A549 (cell line): Measurements from ENCODE around the gene SLC6A6. TPM values are rescaled to one million over a fixed set of nuclear protein-coding genes. Genes with fewer than 3 reads are reported as not detected.

ENCODE experiments used
- ATAC-seq, 2 experiments: fragments of 200-7000 bp in 1 of 2; fragments of >200 bp in 1 of 2; cut with Nextera tagmentation in 1 of 2; cut with Tn5 transposase in 1 of 2; 3 replicates each; pipeline versions ENCODE4 v1.8.0 to v1.9.1; 2018 to 2020; ENCODE audit warnings: mild to moderate bottlenecking in 1 of 2, moderate library complexity in 1 of 2
- CTCF ChIA-PET: fragments of 300-600 bp; sonication (Branson Sonifier 250); formaldehyde crosslinking; extraction: SDS; loops from one replicate; lab custom pipeline; 2021; ENCODE audit warnings: antibody characterized with exemption, inconsistent platforms; lab: Yijun Ruan, JAX
- POLR2A ChIA-PET: fragments of 350-600 bp; formaldehyde crosslinking; extraction: SDS; loops from one replicate; lab custom pipeline; 2021; ENCODE audit warnings: antibody characterized with exemption, inconsistent platforms; lab: Yijun Ruan, JAX
- DNase-seq, 2 experiments: peaks; one replicate each; pipeline versions ENCODE4 v3.0.0 to v3.0.0-alpha.2; 2011 to 2016; ENCODE audit warnings: low read depth in 1 of 2, low spot score in 1 of 2
- FAIRE-seq: peaks from 2 replicates; lab custom pipeline; 2011; peaks lifted over from hg19 to GRCh38; lab: Jason Lieb, UNC
- H3K27ac ChIP-seq, 2 experiments: fragments of >200 bp; sonication (Bioruptor Twin); formaldehyde crosslinking; 3 replicates each; pipeline ENCODE4 v1.5.1; 2016 to 2017
- H3K4me1 ChIP-seq: fragments of >200 bp; sonication (Bioruptor Twin); formaldehyde crosslinking; 3 replicates; pipeline ENCODE4 v1.6.1; 2016
- H3K4me2 ChIP-seq: fragments of >200 bp; sonication (Bioruptor Twin); formaldehyde crosslinking; 3 replicates; pipeline ENCODE4 v1.6.1; 2016
- H3K4me3 ChIP-seq: fragments of >200 bp; sonication (Bioruptor Twin); formaldehyde crosslinking; 3 replicates; pipeline ENCODE4 v1.5.1; 2016
- H3K9me3 ChIP-seq: fragments of >200 bp; sonication (Bioruptor Twin); formaldehyde crosslinking; 3 replicates; pipeline ENCODE4 v1.6.1; 2016
- CHD2 ChIP-seq: fragments of 150-350 bp; IDR thresholded peaks from 2 replicates; pipeline ENCODE4 v1.6.1; 2014; ENCODE audit warnings: low read length; ENCODE audit not compliant: partially characterized antibody
- ESRRA ChIP-seq: fragments of 150-350 bp; IDR thresholded peaks from 2 replicates; pipeline ENCODE4 v1.6.1; 2014; ENCODE audit warnings: mild to moderate bottlenecking, low read length, borderline replicate concordance
- FOSB ChIP-seq: fragments of 250-450 bp; sonication (Bioruptor Pico); IDR thresholded peaks from 2 replicates; pipeline ENCODE4 v1.5.0; 2020; ENCODE audit warnings: mild to moderate bottlenecking, moderate library complexity
- HEYL ChIP-seq: fragments of 250-450 bp; sonication (Bioruptor Pico); IDR thresholded peaks from 2 replicates; pipeline ENCODE4 v1.8.0; 2021; ENCODE audit warnings: mild to moderate bottlenecking, moderate library complexity
- HOXA7 ChIP-seq: fragments of 250-450 bp; sonication (Bioruptor Pico); IDR thresholded peaks from 2 replicates; pipeline ENCODE4 v1.5.0; 2020; ENCODE audit warnings: mild to moderate bottlenecking, moderate library complexity
- HOXB5 ChIP-seq: fragments of 250-450 bp; sonication (Bioruptor Pico); IDR thresholded peaks from 2 replicates; pipeline ENCODE4 v1.5.0; 2020; ENCODE audit warnings: mild to moderate bottlenecking, moderate library complexity
- NPAS2 ChIP-seq: fragments of 250-450 bp; sonication (Bioruptor Pico); IDR thresholded peaks from 2 replicates; pipeline ENCODE4 v1.8.0; 2022; ENCODE audit warnings: mild to moderate bottlenecking, moderate library complexity, borderline replicate concordance
- POLR2A ChIP-seq: IDR thresholded peaks from 2 replicates; pipeline ENCODE4 v1.6.1; 2012; ENCODE audit warnings: mild to moderate bottlenecking, low read length
- POLR2AphosphoS2 ChIP-seq: conservative IDR thresholded peaks from 2 replicates; pipeline ENCODE4 v1.6.1; 2012; ENCODE audit warnings: low read length, improper control_type of control experiment, inconsistent platforms
- RNF2 ChIP-seq: fragments of 200-600 bp; sonication (generic); IDR thresholded peaks from 2 replicates; pipeline ENCODE4 v1.6.1; 2016; ENCODE audit warnings: low read depth, mild to moderate bottlenecking, antibody characterized with exemption, moderate library complexity, borderline replicate concordance
- TP53 ChIP-seq: fragments of 250-450 bp; sonication (Bioruptor Pico); IDR thresholded peaks from 2 replicates; pipeline ENCODE4 v1.5.0; 2021; ENCODE audit warnings: mild to moderate bottlenecking, moderate library complexity
- ZC3H11A ChIP-seq: fragments of 450-650 bp; IDR thresholded peaks from 2 replicates; pipeline ENCODE4 v1.6.1; 2014; ENCODE audit warnings: antibody characterized with exemption, mild to moderate bottlenecking
- ZNF302 ChIP-seq: fragments of 250-450 bp; sonication (Bioruptor Pico); IDR thresholded peaks from 2 replicates; pipeline ENCODE4 v1.9.0; 2021; ENCODE audit warnings: inconsistent platforms, mild to moderate bottlenecking, moderate library complexity
- WGBS: methylation state at CpG from one replicate; pipeline ENCODE4 v1.1.6; 2017; ENCODE audit errors: missing lambda C conversion rate; 5-methylcytosine and 5-hydroxymethylcytosine counted together
- polyA plus RNA-seq, 4 experiments: library from polyadenylated mRNA; depleted of rRNA in 3 of 4; stranded (reverse); fragments of >200 nt; fragmentation: RNase III in 1 of 4; extraction: RNeasy Plus Mini Kit Qiagen cat#74134 plus additional on column Dnase treatment in 1 of 4; gene quantifications; 2 replicates in 3 of 4; 3 replicates in 1 of 4; pipeline ENCODE4 v1.2.3, GENCODE V29; 2011 to 2017
- TF ChIP-seq, protein P1 (sequence below): fragments of >200 bp; sonication (Bioruptor Twin); formaldehyde crosslinking; IDR thresholded peaks from 3 replicates; pipeline ENCODE4 v1.6.1; 2016
- TF ChIP-seq, protein P2 (sequence below): IDR thresholded peaks from 2 replicates; pipeline ENCODE4 v1.6.1; 2012; ENCODE audit warnings: low read depth, borderline replicate concordance
- TF ChIP-seq, protein P3 (sequence below): fragments of >200 bp; sonication (Bioruptor Twin); formaldehyde crosslinking; IDR thresholded peaks from 2 replicates; pipeline ENCODE4 v1.6.1; 2016
- TF ChIP-seq, protein P4 (sequence below): IDR thresholded peaks from 2 replicates; pipeline ENCODE4 v1.6.1; 2012
- TF ChIP-seq, protein P5 (sequence below): fragments of 150-350 bp; IDR thresholded peaks from 2 replicates; pipeline ENCODE4 v1.6.1; 2014; ENCODE audit warnings: low read depth, mild to moderate bottlenecking, low read length
- TF ChIP-seq, protein P6 (sequence below): fragments of 200-600 bp; sonication (generic); IDR thresholded peaks from 2 replicates; pipeline ENCODE4 v1.6.1; 2016; ENCODE audit warnings: antibody characterized with exemption, mild to moderate bottlenecking, moderate library complexity
- TF ChIP-seq, protein P7 (sequence below): fragments of >200 bp; sonication (Bioruptor Twin); formaldehyde crosslinking; IDR thresholded peaks from 3 replicates; pipeline ENCODE4 v1.5.1; 2016

The SLC6A6 gene
- polyA plus RNA-seq, 2 of the 4 experiments (the other 2 are of a cell fraction) = 73.3 to 73.8 TPM

DNA sequence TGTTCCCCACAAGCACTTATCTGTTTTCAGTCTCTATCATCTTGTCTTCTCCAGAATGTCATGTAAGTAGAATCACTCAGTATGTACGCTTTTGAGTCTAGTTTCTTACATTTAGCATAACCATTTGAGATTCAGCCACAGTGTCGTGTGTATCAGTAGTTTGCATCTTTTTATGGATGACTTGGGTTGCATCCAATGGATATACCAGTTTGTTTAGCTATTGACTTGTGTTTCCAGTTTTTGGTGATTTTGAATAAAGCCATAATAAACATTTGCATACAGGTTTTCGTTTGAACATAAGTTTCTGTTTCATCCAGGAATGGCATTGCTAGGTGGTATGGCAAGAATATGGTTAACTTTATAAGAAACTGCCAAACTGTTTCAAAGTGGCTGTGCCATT, 125.7 kb downstream of the SLC6A6 start:
- no peak for ATAC-seq
- CTCF ChIA-PET = interaction anchor here (1.6 to 4.8 kb wide), 5 partner anchors 15 to 324 kb away, joined by 4 to 28 read pairs (median 8); no protein-coding TSS in a partner anchor

DNA sequence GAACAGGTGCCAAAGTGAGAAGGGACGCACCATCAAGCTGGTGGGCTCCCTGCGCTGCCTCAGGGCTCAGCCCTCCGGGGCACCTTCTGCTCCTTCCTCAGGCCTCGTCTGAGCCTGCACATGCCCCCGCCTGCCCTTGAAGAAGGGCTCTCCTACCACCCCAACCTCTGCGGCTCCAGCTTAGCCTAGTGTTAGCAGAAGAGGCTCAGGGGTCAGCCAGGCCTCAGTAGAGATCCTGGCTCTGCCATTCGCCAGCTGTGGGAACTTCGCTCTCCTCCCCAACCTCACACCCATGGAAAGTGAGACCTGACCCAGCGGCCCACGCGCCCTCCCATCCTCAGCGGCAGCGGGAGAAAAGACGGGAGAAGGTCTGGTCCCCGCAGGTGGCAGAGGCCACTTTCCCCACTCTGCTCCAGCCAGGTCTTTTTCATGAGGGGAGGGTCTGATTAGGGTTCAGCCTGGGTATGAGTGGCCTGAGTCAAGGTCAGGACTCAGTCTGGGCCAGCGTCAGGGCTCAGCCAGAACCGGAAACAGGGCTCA, 129.5 kb downstream of the SLC6A6 start:
- CTCF ChIA-PET = interaction anchor here (1.5 to 5.6 kb wide), 4 partner anchors 9 to 389 kb away, joined by 3 to 49 read pairs (median 10); no protein-coding TSS in a partner anchor
- 80% methylated on average over 17 of the region's 17 CpGs for WGBS
- POLR2A ChIA-PET = no interaction called here
- no peak for TF ChIP-seq FOSB (CRISPR knock-in tag)
- TF ChIP-seq HEYL = no peak
- TF ChIP-seq, protein P1, sequence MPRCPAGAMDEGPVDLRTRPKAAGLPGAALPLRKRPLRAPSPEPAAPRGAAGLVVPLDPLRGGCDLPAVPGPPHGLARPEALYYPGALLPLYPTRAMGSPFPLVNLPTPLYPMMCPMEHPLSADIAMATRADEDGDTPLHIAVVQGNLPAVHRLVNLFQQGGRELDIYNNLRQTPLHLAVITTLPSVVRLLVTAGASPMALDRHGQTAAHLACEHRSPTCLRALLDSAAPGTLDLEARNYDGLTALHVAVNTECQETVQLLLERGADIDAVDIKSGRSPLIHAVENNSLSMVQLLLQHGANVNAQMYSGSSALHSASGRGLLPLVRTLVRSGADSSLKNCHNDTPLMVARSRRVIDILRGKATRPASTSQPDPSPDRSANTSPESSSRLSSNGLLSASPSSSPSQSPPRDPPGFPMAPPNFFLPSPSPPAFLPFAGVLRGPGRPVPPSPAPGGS = no peak
- TF ChIP-seq ZNF302 = no peak
- TF ChIP-seq, protein P2, sequence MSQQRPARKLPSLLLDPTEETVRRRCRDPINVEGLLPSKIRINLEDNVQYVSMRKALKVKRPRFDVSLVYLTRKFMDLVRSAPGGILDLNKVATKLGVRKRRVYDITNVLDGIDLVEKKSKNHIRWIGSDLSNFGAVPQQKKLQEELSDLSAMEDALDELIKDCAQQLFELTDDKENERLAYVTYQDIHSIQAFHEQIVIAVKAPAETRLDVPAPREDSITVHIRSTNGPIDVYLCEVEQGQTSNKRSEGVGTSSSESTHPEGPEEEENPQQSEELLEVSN = no peak
- no peak for TF ChIP-seq HOXB5 (CRISPR knock-in tag)
- TF ChIP-seq, protein P3, sequence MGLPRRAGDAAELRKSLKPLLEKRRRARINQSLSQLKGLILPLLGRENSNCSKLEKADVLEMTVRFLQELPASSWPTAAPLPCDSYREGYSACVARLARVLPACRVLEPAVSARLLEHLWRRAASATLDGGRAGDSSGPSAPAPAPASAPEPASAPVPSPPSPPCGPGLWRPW = no peak
- TF ChIP-seq, protein P4, sequence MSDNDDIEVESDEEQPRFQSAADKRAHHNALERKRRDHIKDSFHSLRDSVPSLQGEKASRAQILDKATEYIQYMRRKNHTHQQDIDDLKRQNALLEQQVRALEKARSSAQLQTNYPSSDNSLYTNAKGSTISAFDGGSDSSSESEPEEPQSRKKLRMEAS = no peak
- TF ChIP-seq ZC3H11A = no peak

More for the DNA sequence above, 125.7 kb downstream of the SLC6A6 start:
- TF ChIP-seq RNF2 (no peak), POLR2AphosphoS2 (no peak), TP53 (no peak), CHD2 (no peak), HEYL (no peak), POLR2A (no peak), HOXA7 (CRISPR knock-in tag) (no peak), FOSB (CRISPR knock-in tag) (no peak), NPAS2 (CRISPR knock-in tag) (no peak), ESRRA (no peak)
- TF ChIP-seq, protein P5, sequence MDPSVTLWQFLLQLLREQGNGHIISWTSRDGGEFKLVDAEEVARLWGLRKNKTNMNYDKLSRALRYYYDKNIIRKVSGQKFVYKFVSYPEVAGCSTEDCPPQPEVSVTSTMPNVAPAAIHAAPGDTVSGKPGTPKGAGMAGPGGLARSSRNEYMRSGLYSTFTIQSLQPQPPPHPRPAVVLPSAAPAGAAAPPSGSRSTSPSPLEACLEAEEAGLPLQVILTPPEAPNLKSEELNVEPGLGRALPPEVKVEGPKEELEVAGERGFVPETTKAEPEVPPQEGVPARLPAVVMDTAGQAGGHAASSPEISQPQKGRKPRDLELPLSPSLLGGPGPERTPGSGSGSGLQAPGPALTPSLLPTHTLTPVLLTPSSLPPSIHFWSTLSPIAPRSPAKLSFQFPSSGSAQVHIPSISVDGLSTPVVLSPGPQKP = no peak
- TF ChIP-seq, protein P6, sequence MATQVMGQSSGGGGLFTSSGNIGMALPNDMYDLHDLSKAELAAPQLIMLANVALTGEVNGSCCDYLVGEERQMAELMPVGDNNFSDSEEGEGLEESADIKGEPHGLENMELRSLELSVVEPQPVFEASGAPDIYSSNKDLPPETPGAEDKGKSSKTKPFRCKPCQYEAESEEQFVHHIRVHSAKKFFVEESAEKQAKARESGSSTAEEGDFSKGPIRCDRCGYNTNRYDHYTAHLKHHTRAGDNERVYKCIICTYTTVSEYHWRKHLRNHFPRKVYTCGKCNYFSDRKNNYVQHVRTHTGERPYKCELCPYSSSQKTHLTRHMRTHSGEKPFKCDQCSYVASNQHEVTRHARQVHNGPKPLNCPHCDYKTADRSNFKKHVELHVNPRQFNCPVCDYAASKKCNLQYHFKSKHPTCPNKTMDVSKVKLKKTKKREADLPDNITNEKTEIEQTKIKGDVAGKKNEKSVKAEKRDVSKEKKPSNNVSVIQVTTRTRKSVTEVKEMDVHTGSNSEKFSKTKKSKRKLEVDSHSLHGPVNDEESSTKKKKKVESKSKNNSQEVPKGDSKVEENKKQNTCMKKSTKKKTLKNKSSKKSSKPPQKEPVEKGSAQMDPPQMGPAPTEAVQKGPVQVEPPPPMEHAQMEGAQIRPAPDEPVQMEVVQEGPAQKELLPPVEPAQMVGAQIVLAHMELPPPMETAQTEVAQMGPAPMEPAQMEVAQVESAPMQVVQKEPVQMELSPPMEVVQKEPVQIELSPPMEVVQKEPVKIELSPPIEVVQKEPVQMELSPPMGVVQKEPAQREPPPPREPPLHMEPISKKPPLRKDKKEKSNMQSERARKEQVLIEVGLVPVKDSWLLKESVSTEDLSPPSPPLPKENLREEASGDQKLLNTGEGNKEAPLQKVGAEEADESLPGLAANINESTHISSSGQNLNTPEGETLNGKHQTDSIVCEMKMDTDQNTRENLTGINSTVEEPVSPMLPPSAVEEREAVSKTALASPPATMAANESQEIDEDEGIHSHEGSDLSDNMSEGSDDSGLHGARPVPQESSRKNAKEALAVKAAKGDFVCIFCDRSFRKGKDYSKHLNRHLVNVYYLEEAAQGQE = no peak
- TF ChIP-seq, protein P7, sequence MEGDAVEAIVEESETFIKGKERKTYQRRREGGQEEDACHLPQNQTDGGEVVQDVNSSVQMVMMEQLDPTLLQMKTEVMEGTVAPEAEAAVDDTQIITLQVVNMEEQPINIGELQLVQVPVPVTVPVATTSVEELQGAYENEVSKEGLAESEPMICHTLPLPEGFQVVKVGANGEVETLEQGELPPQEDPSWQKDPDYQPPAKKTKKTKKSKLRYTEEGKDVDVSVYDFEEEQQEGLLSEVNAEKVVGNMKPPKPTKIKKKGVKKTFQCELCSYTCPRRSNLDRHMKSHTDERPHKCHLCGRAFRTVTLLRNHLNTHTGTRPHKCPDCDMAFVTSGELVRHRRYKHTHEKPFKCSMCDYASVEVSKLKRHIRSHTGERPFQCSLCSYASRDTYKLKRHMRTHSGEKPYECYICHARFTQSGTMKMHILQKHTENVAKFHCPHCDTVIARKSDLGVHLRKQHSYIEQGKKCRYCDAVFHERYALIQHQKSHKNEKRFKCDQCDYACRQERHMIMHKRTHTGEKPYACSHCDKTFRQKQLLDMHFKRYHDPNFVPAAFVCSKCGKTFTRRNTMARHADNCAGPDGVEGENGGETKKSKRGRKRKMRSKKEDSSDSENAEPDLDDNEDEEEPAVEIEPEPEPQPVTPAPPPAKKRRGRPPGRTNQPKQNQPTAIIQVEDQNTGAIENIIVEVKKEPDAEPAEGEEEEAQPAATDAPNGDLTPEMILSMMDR = no peak
- TF ChIP-seq, protein P1 = no peak
- POLR2A ChIA-PET = no interaction called here
- Histone ChIP-seq H3K4me1 (no peaks in the 10 kb centered on the region), H3K4me2 (no peak overlapping the region), H3K27ac (no peak overlapping the region), H3K9me3 (peaks cover 6% of the 10 kb centered on the region; the same call in 1 of the 3 replicates), H3K4me3 (no peak overlapping the region)
- no peak for FAIRE-seq
- WGBS = 37% methylated on average over 3 of the region's 3 CpGs
- no peak for DNase-seq

More for the DNA sequence above, 129.5 kb downstream of the SLC6A6 start:
- Histone ChIP-seq H3K9me3 (peaks cover 6% of the 10 kb centered on the region; the same call in 1 of the 3 replicates), H3K27ac (no peak overlapping the region), H3K4me3 (no peak overlapping the region), H3K4me2 (no peak overlapping the region), H3K4me1 (no peaks in the 10 kb centered on the region)
- DNase-seq (no peak), FAIRE-seq (no peak), ATAC-seq (no peak)
